Uterus (tissue), 2 donors: ENCODE measurements around the gene GBE1.

Experiments used
- CTCF ChIP-seq, 4 experiments: fragments of 200-600 bp in 2 of 4; fragments of 450-650 bp in 2 of 4; sonication (generic) in 2 of 4; IDR thresholded peaks; one replicate each; pipeline ENCODE4 v1.5.1; 2016 to 2019; ENCODE audit warnings: antibody characterized with exemption in 4 of 4, mild to moderate bottlenecking in 2 of 4, moderate library complexity in 1 of 4
- POLR2A ChIP-seq, 2 donors: fragments of 450-650 bp; IDR thresholded peaks; one replicate each; pipeline ENCODE4 v1.6.1; 2016; ENCODE audit warnings: antibody characterized with exemption in 2 of 2, mild to moderate bottlenecking in 1 of 2, moderate library complexity in 1 of 2

DNA sequence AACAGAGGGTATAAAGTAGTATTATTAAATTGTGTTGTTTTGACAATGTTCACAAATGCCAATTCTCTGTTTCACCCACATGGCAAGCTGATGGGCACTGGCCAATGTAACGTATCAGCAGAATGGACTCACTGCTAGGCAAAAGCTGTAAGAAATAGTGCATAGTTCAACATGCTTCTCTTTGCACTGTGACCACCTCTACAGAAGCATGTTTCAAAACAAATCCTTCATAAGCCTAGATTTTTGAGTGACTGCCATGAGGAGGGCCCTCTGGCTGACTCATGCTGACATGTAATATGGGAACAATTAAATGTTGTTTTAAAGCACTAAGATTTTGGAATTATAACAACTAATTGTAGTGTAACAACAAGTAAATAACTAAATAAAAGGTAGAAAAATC lies 3.2 kb downstream of the GBE1 start:
- no peak for TF ChIP-seq POLR2A (IDR thresholded peaks at IDR 0.05)
- TF ChIP-seq CTCF (IDR thresholded peaks at IDR 0.05), result no peak
